RPMI7951 (cell line): ENCODE data around the gene PPP3R2. TPM values are rescaled to one million over a fixed set of nuclear protein-coding genes. Genes with fewer than 3 reads are reported as not detected.

Source experiments
- DNase-seq: peaks from one replicate; pipeline ENCODE4 v3.0.0-alpha.2; 2012; ENCODE audit warnings: low read depth
- total RNA-seq: library from RNA; depleted of rRNA; stranded (reverse); fragments of >200 nt; shearing (Covaris generic); gene quantifications from 2 replicates; pipeline ENCODE4 v1.2.3, GENCODE V29; 2014; rRNA removed

PPP3R2 gene
- total RNA-seq = not detected in 2 replicates

GRCh38 chr9:101594796-101595195, at the start of gene PPP3R2:
TSS of gene PPP3R2 (minus strand) at chr9:101594969. CDS start at chr9:101594921, 48 bp downstream.
- no peak for DNase-seq

- no peak for DNase-seq
These were observed 45.3 kb upstream of the PPP3R2 start for GRCh38 chr9:101639785-101640665.

GRCh38 chr9:101639311-101639710, 44.5 kb upstream of the PPP3R2 start:
- DNase-seq = no peak

GRCh38 chr9:101636247-101636646, 41.5 kb upstream of the PPP3R2 start:
- DNase-seq = no peak

GRCh38 chr9:101635473-101635872, 40.7 kb upstream of the PPP3R2 start:
- no peak for DNase-seq

- no peak for DNase-seq
These were observed 40.1 kb upstream of the PPP3R2 start for GRCh38 chr9:101634741-101635409.

- no peak for DNase-seq
These were observed 37.8 kb upstream of the PPP3R2 start for GRCh38 chr9:101632611-101633010.

- no peak for DNase-seq
These were observed 37.1 kb upstream of the PPP3R2 start for GRCh38 chr9:101631892-101632291.

GRCh38 chr9:101629636-101630035, 34.9 kb upstream of the PPP3R2 start:
- no peak for DNase-seq

- DNase-seq = no peak
These were observed 33.4 kb upstream of the PPP3R2 start for GRCh38 chr9:101628173-101628572.

- DNase-seq = no peak
These were observed 31.5 kb upstream of the PPP3R2 start for GRCh38 chr9:101626295-101626694.

- no peak for DNase-seq
These were observed 31.1 kb upstream of the PPP3R2 start for GRCh38 chr9:101625876-101626275.

GRCh38 chr9:101620452-101620851, 25.7 kb upstream of the PPP3R2 start:
- no peak for DNase-seq

- no peak for DNase-seq
These were observed 23.9 kb upstream of the PPP3R2 start for GRCh38 chr9:101618698-101619097.

- DNase-seq = no peak
These were observed 10.8 kb upstream of the PPP3R2 start for GRCh38 chr9:101605547-101605946.

- DNase-seq = no peak
These were observed 9.5 kb upstream of the PPP3R2 start for GRCh38 chr9:101604296-101604695.

GRCh38 chr9:101601904-101602765, 7.4 kb upstream of the PPP3R2 start:
- peak; percentile 52 for DNase-seq

- DNase-seq = no peak
These were observed 1.4 kb downstream of the PPP3R2 start for GRCh38 chr9:101593345-101593744.

GRCh38 chr9:101592788-101593187, 2.0 kb downstream of the PPP3R2 start:
- DNase-seq = no peak

GRCh38 chr9:101591787-101592446, 2.9 kb downstream of the PPP3R2 start:
- no peak for DNase-seq

- no peak for DNase-seq
These were observed 3.9 kb downstream of the PPP3R2 start for GRCh38 chr9:101590901-101591300.

GRCh38 chr9:101590074-101590473, 4.7 kb downstream of the PPP3R2 start:
- peak; percentile 58 for DNase-seq
